Osteocyte (in vitro differentiated cells): ENCODE measurements around the gene CD2AP. TPM values are rescaled to one million over a fixed set of nuclear protein-coding genes. Genes with fewer than 3 reads are reported as not detected.

Experiments
- DNase-seq: peaks from one replicate; pipeline ENCODE4 v3.0.0; 2021; ENCODE audit warnings: mixed read lengths; ENCODE audit not compliant: unreplicated experiment; ENCODE audit errors: extremely low spot score
- H3K27ac Mint-ChIP-seq: one replicate; pipeline ENCODE4 v1.8.0; 2021; ENCODE audit warnings: mild to moderate bottlenecking, mixed read lengths; ENCODE audit not compliant: unreplicated experiment
- H3K27me3 Mint-ChIP-seq: one replicate; pipeline ENCODE4 v1.8.0; 2021; ENCODE audit warnings: mixed read lengths; ENCODE audit not compliant: unreplicated experiment
- H3K36me3 Mint-ChIP-seq: one replicate; pipeline ENCODE4 v1.8.0; 2021; ENCODE audit warnings: mixed read lengths; ENCODE audit not compliant: unreplicated experiment
- H3K4me1 Mint-ChIP-seq: one replicate; pipeline ENCODE4 v1.8.0; 2021; ENCODE audit warnings: mixed read lengths; ENCODE audit not compliant: unreplicated experiment
- H3K4me3 Mint-ChIP-seq: one replicate; pipeline ENCODE4 v1.8.0; 2021; ENCODE audit warnings: mild to moderate bottlenecking, moderate library complexity, mixed read lengths; ENCODE audit not compliant: unreplicated experiment
- H3K9me3 Mint-ChIP-seq: one replicate; pipeline ENCODE4 v1.8.0; 2021; ENCODE audit warnings: mixed read lengths; ENCODE audit not compliant: unreplicated experiment
- total RNA-seq: library from RNA; stranded (reverse); gene quantifications from 2 replicates; pipeline ENCODE4 v1.2.1, GENCODE V29; 2021
- TF ChIP-seq, protein P1 (sequence below): fragments of 200-600 bp; sonication (generic); IDR thresholded peaks from 2 replicates; pipeline ENCODE4 v1.5.0; 2021; ENCODE audit warnings: antibody characterized with exemption, mild to moderate bottlenecking, moderate library complexity

CD2AP gene
- total RNA-seq, 1 donor from 2014 or later = 18.1 TPM

- no peaks in the 10 kb centered on the region for H3K4me1 Mint-ChIP-seq
- H3K36me3 Mint-ChIP-seq = peaks cover 42% of the 10 kb centered on the region
- H3K27me3 Mint-ChIP-seq = no peaks in the 10 kb centered on the region
- no peak overlapping the region for H3K27ac Mint-ChIP-seq
- no peak overlapping the region for H3K4me3 Mint-ChIP-seq
- TF ChIP-seq, protein P1, sequence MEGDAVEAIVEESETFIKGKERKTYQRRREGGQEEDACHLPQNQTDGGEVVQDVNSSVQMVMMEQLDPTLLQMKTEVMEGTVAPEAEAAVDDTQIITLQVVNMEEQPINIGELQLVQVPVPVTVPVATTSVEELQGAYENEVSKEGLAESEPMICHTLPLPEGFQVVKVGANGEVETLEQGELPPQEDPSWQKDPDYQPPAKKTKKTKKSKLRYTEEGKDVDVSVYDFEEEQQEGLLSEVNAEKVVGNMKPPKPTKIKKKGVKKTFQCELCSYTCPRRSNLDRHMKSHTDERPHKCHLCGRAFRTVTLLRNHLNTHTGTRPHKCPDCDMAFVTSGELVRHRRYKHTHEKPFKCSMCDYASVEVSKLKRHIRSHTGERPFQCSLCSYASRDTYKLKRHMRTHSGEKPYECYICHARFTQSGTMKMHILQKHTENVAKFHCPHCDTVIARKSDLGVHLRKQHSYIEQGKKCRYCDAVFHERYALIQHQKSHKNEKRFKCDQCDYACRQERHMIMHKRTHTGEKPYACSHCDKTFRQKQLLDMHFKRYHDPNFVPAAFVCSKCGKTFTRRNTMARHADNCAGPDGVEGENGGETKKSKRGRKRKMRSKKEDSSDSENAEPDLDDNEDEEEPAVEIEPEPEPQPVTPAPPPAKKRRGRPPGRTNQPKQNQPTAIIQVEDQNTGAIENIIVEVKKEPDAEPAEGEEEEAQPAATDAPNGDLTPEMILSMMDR = no peak
- peaks cover 4% of the 10 kb centered on the region for H3K9me3 Mint-ChIP-seq
- DNase-seq = no peak
Observed at GRCh38 chr6:47581591-47581990, 104.0 kb downstream of the CD2AP start.

DNA sequence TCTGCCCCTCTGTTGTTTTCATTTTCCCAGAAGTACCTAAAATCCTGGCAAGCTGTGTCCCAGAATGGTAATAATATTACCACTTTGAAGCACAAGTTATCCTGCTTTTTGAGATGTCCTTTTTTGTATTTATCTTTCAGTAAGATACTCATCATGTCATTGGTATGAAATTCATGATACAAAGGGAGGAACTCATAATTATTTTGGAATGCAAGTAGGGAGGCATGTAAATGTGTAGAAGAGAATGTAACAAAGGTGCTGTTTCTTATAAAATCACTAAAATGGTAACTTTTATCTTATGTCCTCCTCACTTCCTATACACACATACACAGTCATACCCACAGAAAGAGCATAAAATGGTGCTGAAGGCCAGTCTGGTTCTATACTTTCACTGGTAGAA is 109.9 kb downstream of the CD2AP start:
- Mint-ChIP-seq H3K4me3 (no peak overlapping the region), H3K27ac (no peak overlapping the region), H3K9me3 (peaks cover 4% of the 10 kb centered on the region), H3K27me3 (no peaks in the 10 kb centered on the region), H3K4me1 (peaks cover 3% of the 10 kb centered on the region), H3K36me3 (peaks cover 46% of the 10 kb centered on the region)
- TF ChIP-seq, protein P1 = no peak
- no peak for DNase-seq

- Mint-ChIP-seq H3K36me3 (peaks cover 35% of the 10 kb centered on the region), H3K4me3 (no peak overlapping the region), H3K27me3 (no peaks in the 10 kb centered on the region), H3K4me1 (peaks cover 2% of the 10 kb centered on the region), H3K9me3 (peaks cover under 1% of the 10 kb centered on the region), H3K27ac (no peak overlapping the region)
- TF ChIP-seq, protein P1 = no peak
- DNase-seq = no peak
Observed at GRCh38 chr6:47592131-47592840, 114.7 kb downstream of the CD2AP start.

DNA sequence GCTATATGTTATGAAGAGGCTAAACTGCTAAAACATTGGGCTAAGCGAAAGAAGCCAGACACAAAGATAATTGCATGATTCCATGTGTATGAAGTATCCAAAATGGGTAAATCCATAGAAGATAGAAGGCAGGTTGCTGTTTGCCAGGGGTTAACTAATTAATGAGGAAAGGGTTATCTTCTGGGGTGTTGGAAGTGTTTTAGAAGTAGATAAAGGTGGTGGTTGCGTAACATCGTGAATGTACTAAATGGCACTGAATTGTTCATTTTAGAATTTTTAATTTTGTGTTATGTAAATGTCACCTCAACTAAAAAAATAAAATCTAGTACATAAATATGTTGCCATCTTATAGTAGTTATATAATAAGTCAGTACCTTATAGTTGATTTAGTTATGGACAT is 116.4 kb downstream of the CD2AP start:
- Mint-ChIP-seq H3K27ac (no peak overlapping the region), H3K9me3 (peaks cover 3% of the 10 kb centered on the region), H3K4me3 (no peak overlapping the region), H3K36me3 (peaks cover 39% of the 10 kb centered on the region), H3K4me1 (no peaks in the 10 kb centered on the region), H3K27me3 (no peaks in the 10 kb centered on the region)
- TF ChIP-seq, protein P1 = no peak
- no peak for DNase-seq

- no peaks in the 10 kb centered on the region for H3K27me3 Mint-ChIP-seq
- H3K36me3 Mint-ChIP-seq = peaks cover 39% of the 10 kb centered on the region
- H3K27ac Mint-ChIP-seq = no peak overlapping the region
- H3K4me3 Mint-ChIP-seq = no peak overlapping the region
- TF ChIP-seq, protein P1 = no peak
- no peaks in the 10 kb centered on the region for H3K4me1 Mint-ChIP-seq
- peaks cover 3% of the 10 kb centered on the region for H3K9me3 Mint-ChIP-seq
- no peak for DNase-seq
Observed at GRCh38 chr6:47595785-47596184, 118.2 kb downstream of the CD2AP start.
